Islet precursor cell (in vitro differentiated cells): ENCODE results near the gene HINT3.
"Not testable (repeated sequence)": the region's sequence is repeated elsewhere in the genome, so short reads cannot be mapped to it uniquely, and the experiment has no call there.

ENCODE experiments used
- DNase-seq: peaks from one replicate; pipeline ENCODE4 v3.0.0-alpha.2; 2018

Gene HINT3

GRCh38 chr6:125963817-125964216, 7.2 kb downstream of the HINT3 start:
- DNase-seq = no peak

DNA sequence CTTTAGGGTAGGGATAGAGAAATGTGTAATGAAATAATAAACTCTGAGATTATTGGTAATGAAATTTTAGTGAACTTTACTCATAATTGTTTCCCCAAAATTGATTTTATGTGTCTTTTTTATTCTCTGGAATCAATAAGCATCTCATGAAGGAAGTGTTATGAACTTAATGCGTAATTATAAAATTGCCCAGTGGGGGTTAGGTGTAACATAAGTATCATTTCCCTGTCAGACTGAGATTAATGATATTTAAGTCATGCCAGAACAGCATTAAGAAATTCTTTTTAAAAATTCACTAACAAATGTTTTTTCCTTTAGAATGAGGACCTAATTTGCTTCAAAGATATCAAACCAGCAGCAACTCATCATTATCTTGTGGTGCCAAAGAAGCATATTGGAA, 10.0 kb downstream of the HINT3 start:
- no peak for DNase-seq

- DNase-seq = no peak
Observed at GRCh38 chr6:125968493-125968892, 11.9 kb downstream of the HINT3 start.

DNA sequence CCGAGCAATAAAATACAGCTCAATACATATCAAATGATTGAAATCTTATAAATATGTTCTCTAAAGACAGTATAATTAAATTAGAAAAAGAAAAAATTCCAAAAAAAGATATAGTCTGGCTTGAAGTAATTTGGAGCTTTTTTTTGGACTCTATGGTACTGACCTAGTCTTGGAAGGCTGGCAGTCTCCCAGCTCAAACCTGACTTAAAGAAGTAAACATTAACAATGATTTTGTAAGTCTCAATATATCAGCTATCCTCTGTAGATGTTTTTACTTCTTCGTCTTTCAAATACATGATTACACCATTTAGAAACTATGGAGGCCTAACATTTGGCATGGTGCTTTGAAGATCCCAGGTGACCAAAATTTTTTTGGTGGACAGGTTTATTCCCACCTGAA, 14.2 kb downstream of the HINT3 start:
- no peak for DNase-seq

- DNase-seq = not testable (repeated sequence)
Observed at GRCh38 chr6:125972478-125972877, 15.9 kb downstream of the HINT3 start.

- no peak for DNase-seq
Observed at GRCh38 chr6:125974214-125974866, 17.8 kb downstream of the HINT3 start.

DNA sequence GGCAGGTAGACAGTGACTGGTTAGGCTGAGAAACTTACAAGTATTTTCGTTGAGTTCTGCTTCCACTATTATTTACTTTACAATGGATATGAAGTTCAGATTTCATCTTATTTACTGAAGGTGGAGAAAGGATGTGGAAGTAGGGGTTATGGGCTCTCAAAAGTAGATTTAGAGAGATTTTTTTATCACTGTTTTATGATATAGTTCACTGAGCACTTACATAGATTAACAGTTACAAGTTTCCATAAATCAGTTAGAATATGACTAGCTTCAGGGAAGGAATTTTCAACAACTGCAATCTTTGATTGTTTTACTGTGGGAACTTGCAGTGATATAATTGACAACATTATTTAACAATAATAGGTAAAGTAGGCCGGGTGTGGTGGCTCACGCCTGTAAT, 22.5 kb downstream of the HINT3 start:
- DNase-seq = no peak

GRCh38 chr6:125981571-125982185, 25.1 kb downstream of the HINT3 start:
- no peak for DNase-seq

DNA sequence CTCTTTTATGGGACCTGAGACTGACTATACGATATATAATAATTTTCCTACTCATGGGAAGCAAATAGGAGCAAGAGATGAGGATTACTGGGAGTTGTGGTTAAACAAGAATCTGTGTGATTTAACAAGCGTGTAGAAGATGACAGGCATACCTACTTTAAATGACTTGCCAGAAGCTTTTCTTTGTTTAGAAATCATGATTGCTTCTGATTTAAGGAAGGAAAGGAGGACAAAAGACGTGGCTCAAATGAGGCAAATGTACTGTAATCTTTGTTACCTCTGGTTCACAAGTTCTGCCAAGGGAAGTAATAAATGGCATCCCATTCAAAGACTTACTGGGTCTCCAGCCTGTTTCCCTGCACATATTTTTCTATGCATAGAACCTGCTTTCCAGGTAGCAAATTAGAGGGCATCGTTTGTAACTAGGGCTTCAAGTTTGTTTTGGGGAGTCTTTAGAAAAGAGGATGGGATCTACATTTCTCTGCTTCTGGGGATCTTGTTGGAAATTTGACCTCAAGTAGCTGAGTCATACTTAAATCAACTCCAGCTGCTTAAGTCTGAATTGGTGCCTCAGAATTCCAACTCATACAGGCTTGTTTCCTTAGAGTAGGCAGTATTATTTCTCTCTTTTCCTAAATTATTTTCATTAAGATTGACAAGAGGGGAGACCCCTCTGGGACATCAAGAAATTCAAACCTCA, 26.8 kb downstream of the HINT3 start:
- DNase-seq = no peak

DNA sequence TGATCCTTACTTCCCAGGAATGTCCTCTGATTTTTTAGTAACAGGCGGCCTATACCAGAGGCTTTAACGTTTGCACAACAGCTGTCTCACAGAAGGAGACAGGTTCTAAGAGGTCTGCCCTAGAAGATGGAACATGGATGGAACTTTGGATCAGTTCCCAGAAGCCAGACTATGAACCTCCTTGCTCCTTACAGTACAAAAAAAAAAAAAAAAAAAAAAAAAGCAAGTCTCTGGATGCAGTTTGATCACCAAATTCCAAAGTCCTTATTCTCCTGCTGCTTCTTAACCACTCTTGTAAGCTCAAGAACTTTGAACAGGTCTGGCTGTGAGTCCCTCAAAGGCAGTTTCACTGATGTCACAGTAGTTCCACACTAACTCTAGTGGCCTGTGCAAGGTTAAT, 27.7 kb downstream of the HINT3 start:
- DNase-seq = no peak

GRCh38 chr6:125985522-125985921, 29.0 kb downstream of the HINT3 start:
- DNase-seq = no peak

DNA sequence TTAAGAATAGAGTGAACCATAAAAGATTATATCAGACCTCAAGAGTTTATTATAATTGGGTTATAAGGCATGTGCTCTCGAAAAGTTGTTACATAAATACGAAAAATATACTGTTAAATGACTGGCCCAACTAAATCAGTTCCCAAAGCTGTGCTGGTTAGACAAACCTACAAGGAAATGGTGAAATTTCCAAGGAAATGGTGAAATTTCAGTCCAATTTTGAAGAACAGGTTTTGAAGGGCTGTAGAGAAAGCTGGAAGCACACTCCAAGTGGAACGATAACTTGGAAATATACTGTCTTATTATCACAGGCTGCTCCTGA, 29.4 kb downstream of the HINT3 start:
- no peak for DNase-seq

- peak; percentile 98 for DNase-seq
Observed at GRCh38 chr6:125986301-125987025, 29.9 kb downstream of the HINT3 start, which contains the start of gene TRMT11. Gene TRMT11, plus strand, starts transcription at chr6:125986540. Its CDS starts 11 bp downstream, at chr6:125986551.

GRCh38 chr6:125987026-125987617, 30.6 kb downstream of the HINT3 start:
- no peak for DNase-seq

DNA sequence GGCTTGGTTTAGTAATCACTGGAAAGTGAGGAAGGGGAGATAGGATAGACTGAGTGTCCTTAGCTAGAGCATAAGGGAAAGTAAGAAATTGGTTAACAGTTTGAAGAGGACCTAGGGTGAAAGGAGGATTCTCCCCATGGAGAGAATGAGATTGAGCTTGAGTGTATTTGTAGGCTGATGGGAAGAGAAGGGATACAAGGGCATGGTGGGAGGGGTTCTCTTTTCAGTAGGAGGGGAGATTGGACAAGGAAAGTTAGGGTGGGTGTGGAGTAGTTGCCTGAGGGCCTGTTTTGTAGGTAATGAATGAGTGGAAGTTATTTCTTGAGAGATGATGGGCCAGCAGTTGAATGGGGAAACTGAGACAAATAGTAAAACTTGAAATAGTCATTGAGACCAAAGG, 31.7 kb downstream of the HINT3 start:
- DNase-seq = no peak

GRCh38 chr6:125989631-125990030, 33.1 kb downstream of the HINT3 start:
- no peak for DNase-seq

DNA sequence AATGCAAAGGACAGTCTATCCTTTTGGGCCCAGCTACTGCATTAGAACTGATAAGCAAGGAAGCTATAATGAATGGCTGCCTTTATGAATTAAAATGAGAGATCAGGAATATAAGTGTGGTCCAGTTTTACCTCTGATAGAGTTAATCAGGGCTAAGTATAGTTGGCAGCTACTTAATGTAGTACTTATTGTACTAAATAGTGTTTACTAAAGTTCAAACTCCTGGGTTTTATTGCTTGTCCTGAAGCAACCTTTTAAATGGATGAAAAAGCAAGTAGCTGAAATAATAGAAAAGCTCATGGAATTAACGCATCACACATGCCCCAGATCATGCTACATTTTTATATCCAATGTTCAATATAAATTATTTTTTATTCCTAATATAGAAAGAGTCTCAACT, 35.1 kb downstream of the HINT3 start:
- no peak for DNase-seq

DNA sequence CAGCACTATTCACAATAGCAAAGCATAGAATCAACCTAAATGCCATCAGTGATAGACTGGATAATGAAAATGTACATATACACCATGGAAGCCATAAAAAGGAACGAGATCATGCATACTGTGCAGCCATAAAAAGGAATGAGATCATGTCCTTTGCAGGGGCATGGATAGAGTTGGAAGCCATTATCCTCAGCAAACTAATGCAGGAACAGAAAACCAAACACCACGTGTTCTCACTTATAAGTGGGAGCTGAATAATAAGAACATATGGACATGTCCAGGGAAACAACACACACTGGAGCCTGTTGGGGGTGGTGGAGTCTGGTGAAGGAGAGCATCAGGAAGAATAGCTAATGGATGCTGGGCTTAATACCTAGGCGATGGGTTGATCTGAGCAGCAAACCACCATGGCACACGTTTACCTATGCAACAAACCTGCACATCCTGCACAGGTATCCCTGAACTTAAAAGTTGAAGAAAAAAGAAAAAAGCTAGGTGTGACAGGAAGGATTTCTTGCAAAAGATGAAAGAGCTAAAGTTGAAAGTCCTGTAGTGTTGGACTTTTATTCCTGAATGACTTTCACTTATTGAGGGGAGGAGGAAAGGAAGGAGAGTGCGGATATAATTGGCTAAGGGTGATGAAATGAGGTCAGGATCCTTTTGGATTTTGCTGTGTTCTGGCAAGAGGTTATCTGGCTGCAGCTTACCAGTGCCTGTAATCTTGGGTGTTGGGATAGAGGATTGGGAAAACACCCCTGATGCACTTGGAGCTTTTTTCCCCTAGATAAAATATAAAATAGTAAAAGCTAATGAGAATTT, 38.3 kb downstream of the HINT3 start:
- no peak for DNase-seq

GRCh38 chr6:125995972-125996580, 39.5 kb downstream of the HINT3 start:
- peak; percentile 61 for DNase-seq

GRCh38 chr6:126002755-126003679, 46.4 kb downstream of the HINT3 start:
- no peak for DNase-seq

DNA sequence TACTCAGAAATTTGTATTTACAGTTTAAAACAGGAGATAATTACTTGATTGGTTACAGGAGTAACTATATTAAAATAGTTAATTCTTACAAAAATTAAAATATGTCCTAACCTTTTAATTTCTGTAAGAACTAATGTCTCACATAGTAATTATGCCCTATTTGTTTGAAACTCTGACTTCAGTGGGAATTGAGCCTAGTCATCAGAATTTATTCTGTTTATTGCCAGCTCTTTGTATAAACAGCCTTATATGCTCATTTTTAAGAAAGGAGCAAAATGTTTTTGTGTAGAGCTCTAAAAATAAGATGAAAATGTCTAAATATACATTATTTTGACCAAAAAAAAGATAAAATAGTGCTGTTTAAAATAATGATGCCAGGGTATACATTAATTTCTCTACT, 51.2 kb downstream of the HINT3 start:
- DNase-seq = no peak
